K562 (cell line): ENCODE results near the gene PPP1R12C. TPM values are rescaled to one million over a fixed set of nuclear protein-coding genes. Genes with fewer than 3 reads are reported as not detected.

Experiments used
- DEAF1 ChIP-seq: fragments of 450-650 bp; formaldehyde crosslinking; IDR thresholded peaks from 2 replicates; pipeline ENCODE4 v1.4.0; 2020; ENCODE audit warnings: mild to moderate bottlenecking, moderate library complexity
- ESRRA ChIP-seq: fragments of 450-650 bp; IDR thresholded peaks from 2 replicates; pipeline ENCODE4 v1.6.1; 2014; ENCODE audit warnings: low read depth, mild to moderate bottlenecking, moderate library complexity, borderline replicate concordance
- MAX ChIP-seq: sonication (generic); formaldehyde crosslinking; IDR thresholded peaks from 2 replicates; pipeline ENCODE4 v1.9.0; 2022; ENCODE audit warnings: mild to moderate bottlenecking, missing genetic modification reagents
- MEIS2 ChIP-seq: fragments of 450-650 bp; IDR thresholded peaks from 2 replicates; pipeline ENCODE4 v1.6.1; 2014; ENCODE audit warnings: mild to moderate bottlenecking; ENCODE audit not compliant: partially characterized antibody
- MITF ChIP-seq: IDR thresholded peaks from 2 replicates; pipeline ENCODE4 v1.6.1; 2014; ENCODE audit warnings: antibody characterized with exemption
- NRF1 ChIP-seq, 2 experiments: fragments of 450-650 bp; IDR thresholded peaks in 1 of 2; conservative IDR thresholded peaks in 1 of 2; 2 replicates each; pipeline ENCODE4 v1.6.1; 2014; ENCODE audit warnings: mild to moderate bottlenecking in 2 of 2
- SIX5 ChIP-seq, 2 experiments: IDR thresholded peaks; 2 replicates each; pipeline ENCODE4 v1.6.1; 2011; ENCODE audit warnings: low read length in 2 of 2, borderline replicate concordance in 1 of 2, low read depth in 1 of 2, mild to moderate bottlenecking in 1 of 2, moderate library complexity in 1 of 2; ENCODE audit not compliant: insufficient read depth in 1 of 2
- polyA plus RNA-seq, 8 experiments: library from polyadenylated mRNA; depleted of rRNA in 4 of 8; stranded (reverse) in 5 of 8; unstranded in 3 of 8; fragments of >200 nt; fragmentation: Nextera tagmentation in 2 of 8; fragmentation: Illumina TruSeq in 1 of 8; extraction: Ambion mirVana in 2 of 8; extraction: Trizol in 1 of 8; gene quantifications; 2 replicates each; pipeline versions ENCODE4 v1.2.1 to v1.2.3, GENCODE V29; 2011 to 2014; ENCODE audit warnings: inconsistent platforms in 1 of 8, missing spikeins in 1 of 8
- total RNA-seq, 7 experiments: library from RNA; depleted of rRNA in 6 of 7; stranded (reverse); fragments of >200 nt in 6 of 7; fragmentation: Illumina TruSeq in 2 of 7; extraction: Trizol in 2 of 7; gene quantifications; 2 replicates each; pipeline versions ENCODE4 v1.2.1 to v1.2.3, GENCODE V29; 2011 to 2021; ENCODE audit warnings: low replicate concordance in 1 of 7

Gene PPP1R12C
- total and polyA plus RNA-seq, 9 of the 15 experiments (the other 6 are each of a cell fraction or from before 2014, with no cell fraction given) = 1.8 to 136 (median 33.7) TPM

GRCh38 chr19:55166530-55167268, 49.3 kb upstream of the PPP1R12C start, which contains the start of gene DNAAF3 (continued):
- TF ChIP-seq MAX (CRISPR knock-in tag) (peak; percentile 49; the same call in 1 of the 2 replicates), SIX5 (IDR thresholded peaks at IDR 0.05; ENCODE audit: borderline replicate concordance in 1 of 2, insufficient read depth in 1 of 2, low read depth in 1 of 2, low read length in 2 of 2) (peak in 1 of 2 experiments; percentile 28; a peak in 1 of 4 replicates), ESRRA (peak; percentile 50; the same call in 1 of the 2 replicates), DEAF1 (CRISPR knock-in tag) (0 out of 2 replicates have a peak, but pooled peaks have one; percentile 46), MEIS2 (peak; percentile 71), NRF1 (conservative IDR thresholded peaks at IDR 0.05 in 1 of 2, IDR thresholded peaks at IDR 0.05 in 1 of 2) (peak; percentile 93 to 94), MITF (no peak)
